Stimulated activated CD4-positive, alpha-beta T cell treated with anti-CD3 and anti-CD28 coated beads, Interleukin-4, amount 100 ng/mL, for 4 hours (primary cell): ENCODE measurements around the gene KIF19.
A peak's percentile ranks its signal among the peaks of the same experiment; 100 is the strongest.

ENCODE experiments used
- DNase-seq, 2 experiments: peaks; one replicate each; pipeline ENCODE4 v3.0.0-alpha.2; 2020

The KIF19 gene

DNA sequence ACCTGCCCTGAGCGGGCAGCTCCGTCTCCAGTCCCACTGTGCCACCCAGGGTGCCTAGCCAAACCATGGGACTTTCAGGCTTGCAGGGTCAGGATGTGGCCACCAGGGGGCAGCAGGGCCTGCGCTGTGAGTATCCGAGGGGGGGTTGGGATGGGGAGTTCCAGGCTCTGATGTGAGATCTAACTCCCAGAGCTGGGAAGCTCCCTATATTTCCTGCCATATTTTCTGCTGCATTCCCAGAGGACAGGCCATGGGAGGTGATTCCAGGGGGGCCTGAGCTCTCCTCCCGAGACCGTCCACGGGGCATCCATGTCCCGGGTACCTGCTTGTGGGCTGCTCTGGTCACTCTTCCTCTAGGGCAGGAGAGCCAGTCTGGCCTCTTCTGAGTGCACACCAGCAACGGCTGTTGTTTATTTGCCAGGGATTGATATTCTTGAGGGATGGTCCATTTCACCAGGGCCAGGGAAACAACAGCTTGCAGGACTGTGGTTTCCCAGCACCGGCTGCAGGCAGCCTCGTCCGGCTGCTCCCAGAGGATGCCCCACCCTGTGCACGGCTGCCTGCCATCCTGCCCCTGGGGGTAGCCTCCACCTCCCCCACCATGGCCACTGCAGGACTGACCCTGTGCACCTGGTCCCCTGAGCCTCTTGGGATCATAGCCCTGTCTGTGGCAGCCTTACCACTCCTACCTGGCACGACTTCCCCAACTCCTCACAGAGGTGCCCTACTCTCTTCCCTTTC lies 42.5 kb downstream of the KIF19 start:
- DNase-seq: peak; percentile 58 to 73

DNA sequence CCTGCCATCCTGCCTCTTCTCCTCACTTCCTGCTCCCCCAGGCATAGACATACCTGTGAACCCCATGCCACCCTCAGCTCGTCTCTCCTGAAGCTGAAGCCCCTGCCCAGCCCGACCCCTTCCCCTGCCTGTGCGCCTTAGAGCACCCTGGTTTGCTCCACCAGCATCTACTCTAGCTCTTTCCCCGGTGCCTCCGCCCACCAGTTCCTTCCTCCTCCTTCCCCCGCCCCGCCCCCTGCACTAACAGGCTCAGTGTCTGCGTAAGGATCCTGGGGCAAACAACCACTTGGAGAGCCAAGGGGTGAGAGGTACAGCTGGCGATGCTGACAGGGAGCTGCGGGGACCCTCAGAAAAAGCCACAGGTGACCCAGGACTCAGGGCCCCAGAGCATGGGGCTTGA lies 43.2 kb downstream of the KIF19 start:
- peak; percentile 65 to 74 for DNase-seq

DNA sequence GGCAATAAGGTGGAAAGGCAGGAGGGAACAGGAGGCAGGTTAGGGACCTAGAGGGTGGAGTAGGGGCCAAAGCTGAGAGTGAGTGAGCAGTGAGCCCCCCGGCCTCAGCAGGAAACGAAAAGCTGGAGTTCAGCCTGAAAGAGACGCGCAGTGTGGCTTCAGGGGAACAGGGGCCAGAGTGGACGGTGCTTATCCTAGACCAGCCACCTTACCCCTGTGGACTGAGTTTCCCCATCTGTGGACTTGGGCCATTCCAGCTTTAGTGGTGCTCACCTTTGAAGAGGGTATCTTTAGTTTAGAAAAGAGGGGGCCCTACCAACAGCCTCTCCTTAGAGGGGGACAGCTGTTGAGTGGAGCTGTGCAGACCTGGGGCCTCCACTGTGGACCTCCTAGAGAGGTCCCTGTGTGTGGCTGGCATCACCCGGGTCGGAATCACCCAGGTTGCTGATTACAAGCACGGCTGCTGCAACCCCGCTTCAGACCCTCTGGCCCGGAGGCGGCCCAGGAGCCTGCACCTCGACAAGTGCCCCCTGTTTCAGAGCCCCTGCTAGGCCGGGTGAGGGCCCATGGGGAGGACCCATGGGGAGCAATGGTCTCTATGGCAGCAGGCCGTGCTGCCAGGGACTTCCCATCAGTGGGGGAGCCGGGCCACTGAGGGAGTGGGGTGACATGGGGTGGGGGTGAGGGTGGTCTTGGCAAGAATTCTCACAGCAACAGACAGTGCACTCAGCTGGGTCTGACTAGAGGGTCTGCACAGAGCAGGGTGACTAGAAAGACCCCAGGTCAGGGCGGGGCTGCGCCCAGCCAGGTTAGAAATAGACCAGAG lies 43.9 kb downstream of the KIF19 start:
- no peak for DNase-seq

DNA sequence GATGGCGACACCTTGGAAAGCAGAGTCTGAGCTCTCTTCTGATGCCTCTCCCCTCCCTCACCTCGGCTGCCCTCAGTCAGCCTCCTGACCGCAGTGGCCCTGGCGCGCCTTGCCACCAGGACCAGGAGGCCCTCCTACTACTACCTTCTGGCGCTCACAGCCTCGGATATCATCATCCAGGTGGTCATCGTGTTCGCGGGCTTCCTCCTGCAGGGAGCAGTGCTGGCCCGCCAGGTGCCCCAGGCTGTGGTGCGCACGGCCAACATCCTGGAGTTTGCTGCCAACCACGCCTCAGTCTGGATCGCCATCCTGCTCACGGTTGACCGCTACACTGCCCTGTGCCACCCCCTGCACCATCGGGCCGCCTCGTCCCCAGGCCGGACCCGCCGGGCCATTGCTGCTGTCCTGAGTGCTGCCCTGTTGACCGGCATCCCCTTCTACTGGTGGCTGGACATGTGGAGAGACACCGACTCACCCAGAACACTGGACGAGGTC lies 45.7 kb downstream of the KIF19 start:
- no peak for DNase-seq

DNA sequence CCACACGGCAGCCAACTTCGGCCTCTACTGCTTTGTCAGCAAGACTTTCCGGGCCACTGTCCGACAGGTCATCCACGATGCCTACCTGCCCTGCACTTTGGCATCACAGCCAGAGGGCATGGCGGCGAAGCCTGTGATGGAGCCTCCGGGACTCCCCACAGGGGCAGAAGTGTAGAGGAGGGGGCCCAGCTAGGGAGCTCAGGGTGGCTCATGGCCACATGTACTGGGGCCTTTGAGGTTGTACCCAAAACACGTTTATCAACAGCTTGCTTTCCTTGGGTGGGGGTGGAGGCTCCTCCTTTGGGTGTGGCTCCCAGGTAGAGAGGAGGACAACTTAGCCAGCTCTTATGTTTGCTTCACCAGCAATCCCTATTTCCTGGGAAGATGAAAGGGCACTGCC lies 46.4 kb downstream of the KIF19 start:
- DNase-seq: no peak

DNA sequence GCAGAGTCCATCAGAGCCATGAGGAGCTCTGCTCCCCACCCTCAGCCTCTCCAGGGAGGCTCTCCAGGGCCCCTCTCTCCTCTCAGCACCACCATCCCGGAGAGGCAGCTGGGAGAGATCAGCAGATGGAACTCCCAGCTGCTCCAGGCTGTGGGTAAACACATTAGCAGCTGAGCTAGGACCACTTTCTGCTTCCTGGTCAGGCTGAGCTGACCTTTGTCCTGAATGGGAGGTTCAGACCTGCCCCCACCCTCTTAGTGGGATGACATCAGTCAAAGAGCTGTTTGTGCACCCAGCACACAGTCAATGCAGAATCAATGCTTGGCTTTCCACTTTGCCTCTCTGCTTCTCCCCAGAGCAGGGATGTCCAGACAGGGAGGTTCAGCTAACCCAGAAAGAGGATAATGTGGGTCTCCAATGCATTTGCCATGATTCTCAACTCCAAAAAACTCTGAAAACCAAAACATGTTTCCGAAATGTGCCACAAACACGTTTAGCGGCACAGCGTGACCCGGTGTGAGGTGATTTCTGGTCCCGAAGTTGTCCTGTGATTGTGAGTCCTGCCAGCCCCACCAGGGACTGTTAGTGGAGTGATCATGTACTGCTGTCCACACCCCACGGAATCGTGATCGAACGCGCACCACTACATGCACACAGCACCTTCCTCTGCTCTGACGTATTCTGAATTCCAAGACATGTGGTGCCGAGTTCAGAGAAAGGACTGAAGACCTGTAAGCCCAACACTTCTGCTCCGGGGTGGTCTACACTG lies 48.0 kb downstream of the KIF19 start:
- DNase-seq: no peak

DNA sequence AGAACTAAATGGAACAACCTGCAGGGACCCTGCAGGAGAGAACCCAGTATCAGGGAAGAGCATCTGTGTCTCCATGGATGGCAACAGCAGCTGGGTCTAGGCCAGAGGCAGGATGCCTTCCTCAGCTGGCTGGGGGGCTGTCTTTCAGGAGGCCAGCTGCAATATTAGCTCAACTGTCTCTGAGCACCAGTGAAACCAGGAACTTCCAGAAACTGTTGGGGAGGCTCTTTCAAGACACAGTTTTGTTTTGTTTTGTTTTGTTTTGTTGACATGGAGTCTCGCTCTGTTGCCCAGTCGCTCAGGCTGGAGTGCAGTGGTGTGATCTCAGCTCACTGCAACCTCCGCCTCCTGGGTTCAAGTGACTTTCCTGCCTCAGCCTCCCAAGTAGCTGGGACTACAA lies 48.8 kb downstream of the KIF19 start:
- DNase-seq: no peak

DNA sequence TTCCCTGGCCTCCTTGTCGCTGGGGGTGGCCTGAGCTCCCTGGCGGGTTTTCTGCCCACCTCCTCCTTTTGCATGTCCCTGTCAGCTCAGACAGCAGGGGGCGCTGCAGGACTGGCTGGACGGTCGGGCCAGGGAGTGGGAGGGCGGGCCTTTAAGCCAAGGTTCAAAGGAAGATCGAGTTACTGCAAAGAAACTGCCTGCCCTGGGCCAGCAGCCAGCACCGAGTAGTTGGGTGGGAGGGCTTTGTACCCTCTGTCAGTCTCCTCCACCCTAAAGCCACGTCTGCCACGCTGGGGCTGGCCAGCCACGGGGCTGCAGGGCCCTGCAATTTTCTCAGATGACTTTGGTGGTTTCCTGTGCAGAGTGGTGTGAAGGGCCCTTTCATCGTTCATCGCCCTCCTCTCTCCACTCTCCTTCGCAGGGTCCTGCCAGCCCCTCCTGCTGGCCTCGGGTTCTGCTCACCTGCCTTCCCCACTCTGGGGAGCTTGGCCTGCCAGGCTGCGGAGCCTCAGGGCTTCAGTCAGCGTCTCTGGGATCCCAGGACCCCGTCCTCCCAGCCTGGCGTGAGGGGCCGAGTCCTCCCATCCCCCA lies 53.6 kb downstream of the KIF19 start:
- DNase-seq: peak; percentile 81 to 94

DNA sequence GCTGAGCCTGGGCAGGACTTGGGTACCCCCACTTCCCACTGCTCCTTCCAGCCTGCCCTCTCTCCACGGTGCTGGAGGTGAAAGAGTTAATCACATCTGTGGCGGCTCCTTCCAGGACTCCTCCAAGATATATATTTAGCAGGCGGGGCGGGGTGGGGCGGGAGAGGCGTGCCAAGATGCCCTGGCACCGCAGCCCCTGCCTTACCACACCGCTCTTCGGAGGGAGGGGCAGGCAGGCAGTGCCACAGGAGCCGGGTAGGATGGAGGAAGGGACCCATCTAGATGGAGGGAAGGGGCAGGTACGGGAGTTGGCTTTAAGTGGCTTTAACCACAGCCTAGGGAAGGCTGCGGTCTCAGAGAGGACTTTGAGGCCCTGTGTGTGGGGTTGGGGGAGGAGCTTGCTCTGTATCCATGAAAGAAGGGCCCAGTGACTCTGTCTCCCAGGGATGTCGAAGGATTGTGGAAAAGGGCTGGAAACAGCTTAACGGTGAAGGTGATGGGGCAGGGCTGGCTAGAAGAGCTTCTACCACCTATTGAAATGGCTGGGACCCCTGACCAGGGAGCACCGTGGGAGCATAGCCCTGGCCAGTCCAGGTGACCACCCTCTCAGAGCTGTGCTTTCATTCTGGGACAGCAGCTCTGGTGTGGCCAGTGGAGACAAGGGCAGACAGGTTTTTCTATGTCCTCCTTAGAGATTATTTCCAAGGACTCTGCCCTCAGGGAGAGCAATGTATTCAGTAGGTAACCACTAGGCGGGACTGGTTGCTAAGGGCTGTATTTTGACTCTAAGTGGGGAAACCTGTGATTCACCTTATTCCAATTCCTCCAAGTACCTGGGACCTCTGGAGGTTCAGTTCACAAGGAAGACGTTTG lies 54.3 kb downstream of the KIF19 start:
- DNase-seq: no peak

DNA sequence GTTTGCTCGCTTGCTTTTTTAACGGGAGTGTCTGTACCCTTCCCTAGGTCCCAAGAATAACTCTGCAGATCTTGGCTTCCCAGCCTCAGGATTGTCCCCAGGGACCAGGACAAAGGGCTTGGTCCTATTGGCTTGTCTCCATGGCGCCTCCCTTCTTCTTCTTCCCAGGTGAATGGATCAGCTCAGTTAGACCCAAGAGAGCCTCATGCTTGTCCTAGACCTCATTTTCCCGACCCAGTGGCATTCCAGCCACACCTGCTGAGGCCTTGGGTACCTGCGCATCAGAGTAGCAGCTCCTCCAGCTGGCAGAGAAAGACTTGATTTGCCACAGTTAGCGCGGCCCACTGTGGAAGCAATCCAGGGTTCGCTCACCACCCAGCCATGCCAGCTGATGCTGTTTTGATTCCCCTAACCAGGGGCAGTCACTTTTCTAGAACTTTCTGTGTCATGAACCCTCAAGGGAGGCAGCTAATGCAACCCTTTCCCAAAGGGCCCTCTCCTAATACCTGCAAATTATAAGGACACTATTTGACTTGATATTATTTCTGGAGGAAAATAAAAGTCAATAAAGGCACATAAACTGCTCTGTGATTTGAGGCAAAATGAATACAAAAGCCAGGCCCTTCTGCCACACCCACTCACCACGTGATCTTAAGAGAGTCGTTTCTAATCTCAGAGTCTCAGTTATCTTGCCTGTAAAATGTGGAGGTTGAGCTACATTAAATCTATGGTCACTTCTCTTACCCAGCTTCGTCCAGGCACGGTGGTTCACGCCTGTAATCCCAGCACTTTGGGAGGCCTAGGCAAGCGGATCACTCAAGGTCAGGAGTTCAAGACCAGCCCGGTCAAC lies 55.2 kb downstream of the KIF19 start:
- no peak for DNase-seq

DNA sequence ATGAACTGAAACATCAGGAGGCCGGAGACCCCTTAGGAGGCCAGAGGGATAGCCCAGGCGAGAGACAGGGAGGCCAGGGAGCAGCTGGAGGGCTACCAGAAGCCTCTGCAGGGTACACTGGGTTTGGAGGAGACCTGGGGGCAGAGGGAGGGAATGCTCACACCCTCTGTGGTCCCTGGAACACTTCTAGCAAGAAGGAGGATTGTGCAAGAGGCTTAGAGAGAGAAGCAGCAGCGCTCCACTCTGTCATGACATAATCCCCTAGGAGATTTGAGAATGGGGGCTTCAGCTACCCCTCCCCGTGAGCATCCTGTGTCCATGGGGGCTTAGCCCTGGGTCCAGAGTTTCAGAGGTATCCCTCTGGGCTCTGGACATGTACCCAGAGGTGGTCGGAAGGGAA lies 57.1 kb downstream of the KIF19 start:
- no peak for DNase-seq

DNA sequence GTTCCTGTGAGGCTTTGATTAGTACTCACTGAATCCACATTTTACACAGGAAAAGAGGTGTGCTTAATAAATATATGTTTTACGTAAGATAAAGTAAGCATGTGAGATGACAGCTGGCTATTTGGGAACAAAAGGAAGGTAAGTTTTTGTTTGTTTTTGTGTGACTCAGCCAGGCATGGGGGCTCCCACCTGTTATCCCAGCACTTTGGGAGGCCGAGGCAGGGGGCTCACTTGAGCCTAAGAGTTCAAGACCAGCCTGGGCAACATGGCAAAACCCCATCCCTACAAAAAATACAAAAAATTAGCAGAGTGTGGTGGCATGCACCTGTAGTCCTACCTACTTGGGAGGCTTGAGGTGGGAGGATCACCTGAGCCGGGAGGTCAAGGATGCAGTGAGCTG lies 59.2 kb downstream of the KIF19 start:
- no peak for DNase-seq

DNA sequence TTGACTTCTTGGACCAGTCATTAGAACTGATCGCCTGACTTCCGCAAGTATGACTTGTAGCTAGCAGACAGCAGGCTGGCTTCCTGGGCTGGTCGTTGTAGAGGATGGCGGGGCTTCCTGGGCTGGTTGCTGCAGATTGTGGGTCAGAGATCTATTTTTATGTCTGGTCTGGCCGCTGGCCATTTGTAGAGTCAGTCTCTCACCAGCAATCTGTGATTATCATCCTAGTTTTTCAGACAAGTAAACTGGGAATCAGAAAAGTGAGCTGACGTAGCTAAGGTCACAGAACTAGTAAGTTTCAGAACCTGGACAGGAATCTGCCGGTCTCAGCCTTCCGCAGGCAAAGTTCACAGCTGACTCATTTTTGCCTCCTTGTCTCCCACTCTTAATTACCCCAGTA lies 60.4 kb downstream of the KIF19 start:
- DNase-seq: no peak

DNA sequence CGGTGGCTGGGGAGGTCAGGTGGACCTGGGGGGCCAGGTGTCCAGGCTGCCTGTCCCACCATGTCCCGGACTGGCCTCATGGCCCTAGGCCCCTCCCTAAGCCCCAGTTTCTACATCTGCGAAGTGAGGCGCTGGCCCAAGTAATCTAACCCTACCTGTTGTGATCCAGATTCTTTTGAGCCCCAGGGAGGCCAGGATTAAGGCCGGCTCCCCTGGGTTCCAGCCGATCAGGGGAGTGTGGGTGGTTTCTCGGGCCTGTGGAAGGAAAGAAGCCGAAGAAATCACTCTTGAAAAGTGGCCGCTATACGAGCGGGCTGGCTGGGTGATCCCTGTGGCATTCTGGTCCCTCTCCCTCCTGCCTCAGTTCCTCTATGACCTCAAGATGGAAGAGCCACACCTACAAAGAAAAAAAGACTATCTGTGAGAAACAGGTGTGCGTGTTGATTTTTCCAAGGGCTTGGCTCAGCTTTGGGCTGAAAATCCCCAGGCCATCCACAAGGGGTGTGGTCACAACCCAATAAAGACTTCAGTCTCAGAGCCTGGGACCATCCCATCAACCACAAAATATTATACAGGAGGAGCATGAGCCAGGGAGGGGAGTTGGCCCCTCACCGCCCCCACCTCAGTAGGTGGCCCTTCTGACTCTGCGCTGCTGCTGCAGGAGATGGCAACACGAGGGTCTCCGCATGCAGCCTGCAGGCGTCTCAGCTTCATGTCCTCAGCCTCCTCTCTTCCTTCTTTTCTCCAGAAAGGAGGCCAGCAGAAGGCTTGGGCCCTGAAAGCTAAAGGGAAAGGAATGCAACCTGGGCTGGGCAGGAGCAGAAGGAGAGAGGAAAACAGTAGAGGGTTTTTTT lies 61.6 kb downstream of the KIF19 start:
- DNase-seq: no peak

DNA sequence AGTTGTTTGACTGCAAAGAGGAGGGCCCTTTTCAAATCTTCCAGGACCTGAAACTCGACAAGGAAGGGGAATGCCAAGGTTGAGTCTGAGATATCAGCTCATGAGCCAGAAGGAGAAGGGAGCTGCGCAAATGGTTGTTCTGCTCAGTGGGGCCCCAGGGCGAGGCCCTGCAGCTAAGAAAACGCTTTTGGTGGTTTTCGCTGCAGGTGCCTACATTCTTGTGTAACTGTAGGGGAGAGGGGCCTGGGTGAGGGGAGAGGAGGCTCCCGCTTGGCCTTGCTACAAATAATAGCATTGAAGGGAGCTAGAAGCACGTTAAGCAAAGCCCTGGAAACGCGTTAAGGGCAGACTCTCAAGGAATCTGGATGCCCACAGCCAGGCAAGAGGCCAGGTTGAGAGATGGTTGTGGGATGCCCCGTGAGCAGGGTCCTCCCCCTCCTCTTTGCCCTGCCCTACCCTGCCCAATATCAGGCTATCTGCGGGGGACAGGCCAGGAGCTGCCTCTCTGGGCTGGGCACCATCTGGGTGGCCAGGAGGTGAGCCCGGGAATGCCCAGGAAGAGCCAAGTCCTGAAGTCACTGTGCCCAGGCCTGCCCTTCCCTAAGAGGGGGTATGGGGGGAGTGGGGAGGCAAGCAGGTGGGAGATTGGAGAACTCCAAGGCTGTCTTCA lies 63.2 kb downstream of the KIF19 start:
- no peak for DNase-seq

DNA sequence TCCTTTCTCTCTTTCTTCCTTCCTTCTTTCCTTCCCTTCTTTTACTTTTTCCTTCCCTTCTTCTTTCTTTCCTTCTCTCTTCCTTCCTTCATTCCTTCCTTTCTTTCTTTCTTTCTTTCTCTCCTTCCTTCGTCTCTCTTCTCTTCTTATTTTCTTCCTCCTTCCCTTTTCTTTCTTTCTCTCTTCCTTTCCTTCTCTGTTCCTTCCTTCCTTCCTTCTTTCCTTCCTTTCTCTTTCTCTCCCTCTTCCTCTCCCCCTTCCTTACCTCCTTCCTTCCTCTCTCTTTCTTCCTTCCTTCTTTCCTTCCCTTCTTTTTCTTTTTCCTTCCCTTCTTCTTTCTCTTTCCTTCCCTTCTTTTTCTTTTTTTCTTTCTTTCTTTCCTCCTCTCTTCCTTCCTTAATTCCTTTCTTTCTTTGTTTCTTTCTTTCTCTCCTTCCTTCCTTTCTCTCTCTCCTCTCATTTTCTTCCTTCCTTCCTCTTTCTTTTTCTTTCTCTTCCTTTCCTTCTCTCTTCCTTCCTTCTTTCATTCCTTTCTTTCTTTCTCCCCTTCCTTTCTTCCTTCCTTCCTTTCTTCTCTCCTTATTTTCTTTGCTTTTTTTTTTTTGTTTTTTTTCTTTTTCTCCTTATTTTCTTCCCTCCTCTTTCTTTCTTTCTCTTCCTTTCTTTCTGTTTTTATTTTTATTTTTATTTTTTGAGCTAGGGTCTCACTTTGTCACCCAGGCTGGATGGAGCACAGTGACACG lies 64.1 kb downstream of the KIF19 start:
- no peak for DNase-seq

DNA sequence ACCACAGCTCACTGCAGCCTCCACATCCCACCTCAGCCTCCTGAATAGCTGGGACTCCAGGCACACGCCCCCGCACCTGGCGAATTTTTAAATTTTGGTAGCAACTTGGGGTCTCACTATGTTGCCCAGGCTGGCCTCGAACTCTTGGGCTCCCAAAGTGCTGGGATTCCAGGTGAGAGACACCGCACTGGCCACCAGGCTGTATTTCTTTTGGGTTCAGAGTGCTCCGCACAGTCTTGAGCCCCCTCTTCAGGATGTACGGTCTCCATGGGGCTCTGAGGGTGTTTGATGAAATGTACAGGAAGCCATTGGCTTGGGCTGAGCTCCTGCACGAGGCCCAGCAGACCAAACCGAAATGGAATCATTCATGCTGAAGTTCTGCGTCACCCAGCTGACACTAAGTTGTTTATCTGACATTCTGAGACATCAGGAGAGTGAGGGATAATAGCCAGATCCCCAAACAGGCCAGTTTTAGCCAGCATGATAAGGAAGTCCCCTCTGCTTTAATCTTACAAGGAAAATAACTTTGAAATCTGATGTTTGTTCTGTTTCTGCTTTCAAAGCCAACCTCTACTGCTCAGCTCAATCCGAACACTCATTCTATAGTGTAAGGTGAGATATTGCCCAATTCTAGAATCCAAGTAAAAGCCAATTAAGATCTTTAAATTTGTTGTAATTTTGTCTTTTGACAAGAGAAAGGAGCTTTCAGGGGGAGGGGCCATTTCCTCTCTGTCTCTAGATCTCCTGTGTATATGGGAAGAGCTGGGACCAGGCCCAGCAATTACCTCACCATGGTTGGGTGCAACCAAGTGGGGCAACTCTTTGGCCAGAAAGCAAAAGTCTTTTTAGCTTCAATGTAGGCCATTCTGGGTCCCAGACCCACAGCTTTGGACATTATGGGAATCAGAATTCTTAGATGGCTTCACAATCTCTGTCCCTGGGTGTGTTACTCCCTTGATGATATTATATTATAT lies 64.9 kb downstream of the KIF19 start:
- DNase-seq: no peak
